ENCODE data around the gene CMPK1. TPM values are rescaled to one million over a fixed set of nuclear protein-coding genes. Genes with fewer than 3 reads are reported as not detected.

CMPK1 gene
- total and polyA plus RNA-seq, 2 donors (not counting 1 experiment from before 2014, with no cell fraction given): 65.1 to 87.4 TPM

DNA sequence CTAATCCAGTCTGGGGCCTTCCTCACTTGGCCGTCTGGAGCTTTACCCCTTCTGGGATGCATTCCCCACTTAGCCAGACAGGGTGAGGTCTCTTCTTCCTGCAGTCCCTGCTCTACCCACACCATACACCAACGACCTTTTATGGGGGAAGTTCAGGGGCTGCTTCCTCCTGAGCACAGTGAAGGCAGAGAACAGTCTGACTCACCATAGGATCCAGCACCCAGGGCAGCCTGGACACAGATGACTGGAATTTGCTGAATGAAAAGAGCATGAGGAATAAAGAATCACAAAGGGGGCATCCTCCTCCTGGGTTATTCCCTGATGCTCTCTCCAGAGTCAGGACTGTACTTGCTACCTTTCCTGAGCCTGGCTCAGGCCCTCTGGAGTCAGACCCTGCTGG lies 77.8 kb downstream of the CMPK1 start:
- no peaks in the 10 kb centered on the region for H4K20me1 ChIP-seq (ENCODE audit: control insufficient read depth, extremely low read depth, insufficient read depth, low read length)
- H3K9me3 ChIP-seq (ENCODE audit: control insufficient read depth, insufficient read depth, low read depth, low read length): no peaks in the 10 kb centered on the region
- no peaks in the 10 kb centered on the region for H3K79me2 ChIP-seq (ENCODE audit: control insufficient read depth, insufficient read depth, low read length)
- no peak overlapping the region for H2AFZ ChIP-seq (ENCODE audit: low read length)
- H3K27ac ChIP-seq (ENCODE audit: insufficient read depth, low read length): no peak overlapping the region
- H3K27me3 ChIP-seq (ENCODE audit: control insufficient read depth, insufficient read depth, low read length): peaks cover 16% of the 10 kb centered on the region
- H3K4me2 ChIP-seq (ENCODE audit: extremely low read depth, insufficient read depth, low read length): no peak overlapping the region
- H3K36me3 ChIP-seq (ENCODE audit: control insufficient read depth, insufficient read depth, low read length): no peaks in the 10 kb centered on the region
- H3K4me1 ChIP-seq (ENCODE audit: control insufficient read depth, extremely low read depth, insufficient read depth, low read length): no peaks in the 10 kb centered on the region
- TF ChIP-seq CTCF (conservative IDR thresholded peaks at IDR 0.05 in 1 of 2, IDR thresholded peaks at IDR 0.05 in 1 of 2; ENCODE audit: low read depth in 1 of 2, low read length in 2 of 2) (no peak), EZH2 (IDR thresholded peaks at IDR 0.05; ENCODE audit: low read length, missing control alignments) (no peak)
- DNase-seq (ENCODE audit: low read depth in 2 of 2): no peak
- no peak overlapping the region for H3K9ac ChIP-seq (ENCODE audit: insufficient read depth, low read length)
- H3K4me3 ChIP-seq (replicated peaks in 1 of 4; ENCODE audit: control extremely low read depth in 1 of 4, insufficient read depth in 1 of 4, low read depth in 3 of 4, low read length in 4 of 4): no peak overlapping the region

DNA sequence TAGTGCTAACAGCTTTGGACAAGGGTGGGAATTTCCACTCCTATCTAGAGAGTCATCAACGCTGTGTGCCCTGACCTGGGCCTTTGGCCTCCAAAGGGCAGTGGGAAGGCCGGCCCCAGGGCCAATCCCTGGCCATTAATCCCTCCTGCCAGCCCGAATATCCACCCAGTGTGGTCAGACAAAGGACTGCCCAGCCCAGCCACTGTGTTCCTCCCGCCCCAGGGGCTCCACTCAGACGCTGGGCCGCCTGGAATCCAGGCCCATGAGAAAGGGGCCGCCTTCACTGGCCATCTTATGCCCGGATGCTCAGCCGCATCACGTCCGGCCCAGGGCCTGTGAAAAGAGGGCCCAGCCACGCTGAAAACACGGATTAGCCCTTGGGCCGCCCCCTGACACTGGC lies 78.8 kb downstream of the CMPK1 start:
- Histone ChIP-seq H3K27me3 (ENCODE audit: control insufficient read depth, insufficient read depth, low read length) (peaks cover 16% of the 10 kb centered on the region), H3K4me2 (ENCODE audit: extremely low read depth, insufficient read depth, low read length) (no peak overlapping the region), H3K9ac (ENCODE audit: insufficient read depth, low read length) (no peak overlapping the region), H2AFZ (ENCODE audit: low read length) (no peak overlapping the region), H3K27ac (ENCODE audit: insufficient read depth, low read length) (no peak overlapping the region), H3K36me3 (ENCODE audit: control insufficient read depth, insufficient read depth, low read length) (no peaks in the 10 kb centered on the region), H4K20me1 (ENCODE audit: control insufficient read depth, extremely low read depth, insufficient read depth, low read length) (no peaks in the 10 kb centered on the region), H3K4me3 (replicated peaks in 1 of 4; ENCODE audit: control extremely low read depth in 1 of 4, insufficient read depth in 1 of 4, low read depth in 3 of 4, low read length in 4 of 4) (no peak overlapping the region), H3K4me1 (ENCODE audit: control insufficient read depth, extremely low read depth, insufficient read depth, low read length) (no peaks in the 10 kb centered on the region), H3K79me2 (ENCODE audit: control insufficient read depth, insufficient read depth, low read length) (no peaks in the 10 kb centered on the region), H3K9me3 (ENCODE audit: control insufficient read depth, insufficient read depth, low read depth, low read length) (no peaks in the 10 kb centered on the region)
- DNase-seq (ENCODE audit: low read depth in 2 of 2): no peak
- TF ChIP-seq CTCF (conservative IDR thresholded peaks at IDR 0.05 in 1 of 2, IDR thresholded peaks at IDR 0.05 in 1 of 2; ENCODE audit: low read depth in 1 of 2, low read length in 2 of 2) (no peak), EZH2 (IDR thresholded peaks at IDR 0.05; ENCODE audit: low read length, missing control alignments) (no peak)

GRCh38 chr1:47415728-47416318 lies 82.2 kb downstream of the CMPK1 start, which contains the start of gene FOXE3:
Gene FOXE3, plus strand, starts transcription at chr1:47416285. Its CDS starts 31 bp downstream, at chr1:47416316.
- Histone ChIP-seq H3K27ac (ENCODE audit: insufficient read depth, low read length) (no peak within 1 kb of the TSS), H3K4me3 (replicated peaks in 1 of 4; ENCODE audit: control extremely low read depth in 1 of 4, insufficient read depth in 1 of 4, low read depth in 3 of 4, low read length in 4 of 4) (peak within 1 kb of the TSS in 1 of 4 experiments; percentile 27), H2AFZ (ENCODE audit: low read length) (peak within 1 kb of the TSS; percentile 44), H3K27me3 (ENCODE audit: control insufficient read depth, insufficient read depth, low read length) (peaks cover 24% of the 10 kb centered on the region), H4K20me1 (ENCODE audit: control insufficient read depth, extremely low read depth, insufficient read depth, low read length) (no peaks in the 10 kb centered on the region), H3K9ac (ENCODE audit: insufficient read depth, low read length) (no peak within 1 kb of the TSS), H3K79me2 (ENCODE audit: control insufficient read depth, insufficient read depth, low read length) (no peaks in the 10 kb centered on the region), H3K4me1 (ENCODE audit: control insufficient read depth, extremely low read depth, insufficient read depth, low read length) (no peaks in the 10 kb centered on the region), H3K36me3 (ENCODE audit: control insufficient read depth, insufficient read depth, low read length) (no peaks in the 10 kb centered on the region), H3K9me3 (ENCODE audit: control insufficient read depth, insufficient read depth, low read depth, low read length) (no peaks in the 10 kb centered on the region), H3K4me2 (ENCODE audit: extremely low read depth, insufficient read depth, low read length) (peak within 1 kb of the TSS; percentile 51)
- DNase-seq (ENCODE audit: low read depth in 2 of 2): no peak
- no peak for TF ChIP-seq EZH2 (IDR thresholded peaks at IDR 0.05; ENCODE audit: low read length, missing control alignments)
- no peak for TF ChIP-seq CTCF (conservative IDR thresholded peaks at IDR 0.05 in 1 of 2, IDR thresholded peaks at IDR 0.05 in 1 of 2; ENCODE audit: low read depth in 1 of 2, low read length in 2 of 2)
